ENCODE data around the gene FOXL3. TPM values are rescaled to one million over a fixed set of nuclear protein-coding genes. Genes with fewer than 3 reads are reported as not detected.

FOXL3 gene
- polyA plus RNA-seq, 1 experiment: not detected

DNA sequence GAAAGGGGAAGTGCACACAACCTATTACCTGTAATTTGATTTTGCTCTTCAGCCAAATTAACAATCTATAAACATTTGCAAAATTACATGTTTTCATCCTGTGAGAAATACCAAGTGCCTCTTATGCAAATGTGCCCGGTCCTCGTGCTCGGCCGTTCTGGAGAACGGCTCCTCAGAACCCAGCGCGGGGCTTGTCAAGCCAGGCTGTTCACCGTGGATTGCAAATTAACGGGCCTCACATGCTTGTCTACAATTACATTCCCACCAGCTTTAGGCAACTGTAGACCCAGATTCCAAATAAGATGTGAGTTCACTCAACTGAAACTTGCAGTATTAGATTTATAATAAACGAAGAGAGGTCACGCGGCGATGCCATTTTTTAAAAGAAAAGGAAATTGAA is 8.8 kb downstream of the FOXL3 start:
- no peak for TF ChIP-seq CTCF (IDR thresholded peaks at IDR 0.05; ENCODE audit: insufficient read depth, low read depth, low read length)
- peaks cover 8% of the 10 kb centered on the region for H3K27me3 ChIP-seq (ENCODE audit: control insufficient read depth, insufficient read depth, low read length)
- no peak for DNase-seq (ENCODE audit: low read depth)
- no peak overlapping the region for H3K4me3 ChIP-seq (ENCODE audit: low read depth, low read length)
- POLR2A ChIA-PET: no interaction called here
- H3K36me3 ChIP-seq (ENCODE audit: control insufficient read depth, insufficient read depth, low read length): no peaks in the 10 kb centered on the region
- CTCF ChIA-PET: no interaction called here

DNA sequence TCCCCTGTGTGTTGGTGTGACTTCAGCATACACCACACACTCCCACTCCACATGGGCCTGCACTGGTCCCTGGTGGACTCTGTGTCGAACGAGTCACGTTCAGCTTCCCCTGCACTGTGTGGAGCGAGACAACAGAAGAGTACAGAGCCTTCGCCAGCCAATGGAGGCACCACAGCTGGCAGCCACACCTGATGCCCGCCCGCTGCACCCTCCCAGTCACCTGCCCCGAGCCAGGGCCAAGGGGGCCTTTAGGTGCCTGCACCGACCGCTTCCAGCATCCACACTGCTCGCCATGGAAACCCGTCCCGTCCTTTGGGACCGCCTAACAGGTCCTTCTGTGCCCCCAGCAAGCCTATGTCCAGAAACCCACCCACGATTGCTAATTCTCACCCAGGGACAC is 9.2 kb downstream of the FOXL3 start:
- ChIA-PET POLR2A (no interaction called here), CTCF (no interaction called here)
- H3K36me3 ChIP-seq (ENCODE audit: control insufficient read depth, insufficient read depth, low read length): no peaks in the 10 kb centered on the region
- peaks cover 5% of the 10 kb centered on the region for H3K27me3 ChIP-seq (ENCODE audit: control insufficient read depth, insufficient read depth, low read length)
- DNase-seq (ENCODE audit: low read depth): no peak
- no peak for TF ChIP-seq CTCF (IDR thresholded peaks at IDR 0.05; ENCODE audit: insufficient read depth, low read depth, low read length)
- H3K4me3 ChIP-seq (ENCODE audit: low read depth, low read length): no peak overlapping the region

DNA sequence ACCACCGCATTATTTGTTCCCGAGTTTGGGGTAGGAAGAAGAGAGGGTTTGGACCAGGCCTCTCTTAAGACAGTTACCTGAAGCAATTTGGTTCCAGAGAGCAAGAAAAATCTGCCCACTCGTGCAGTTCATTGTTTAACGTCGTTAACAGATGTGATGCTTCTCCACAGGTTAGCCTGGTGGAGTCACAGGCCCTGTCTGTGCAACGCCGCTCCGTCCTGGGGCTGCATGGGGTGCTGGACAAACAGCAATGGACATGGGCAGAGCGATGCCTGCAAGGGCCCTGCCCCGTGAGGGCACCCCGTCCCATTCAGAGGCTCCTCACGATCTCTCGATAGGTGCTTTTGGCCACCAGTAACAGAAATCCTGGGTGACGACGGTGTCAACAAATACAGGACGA is 9.7 kb downstream of the FOXL3 start:
- TF ChIP-seq CTCF (IDR thresholded peaks at IDR 0.05; ENCODE audit: insufficient read depth, low read depth, low read length): no peak
- ChIA-PET CTCF (no interaction called here), POLR2A (no interaction called here)
- Histone ChIP-seq H3K4me3 (ENCODE audit: low read depth, low read length) (no peak overlapping the region), H3K27me3 (ENCODE audit: control insufficient read depth, insufficient read depth, low read length) (peaks cover 4% of the 10 kb centered on the region), H3K36me3 (ENCODE audit: control insufficient read depth, insufficient read depth, low read length) (no peaks in the 10 kb centered on the region)
- no peak for DNase-seq (ENCODE audit: low read depth)

- Histone ChIP-seq H3K27me3 (ENCODE audit: control insufficient read depth, insufficient read depth, low read length) (peaks cover 4% of the 10 kb centered on the region), H3K4me3 (ENCODE audit: low read depth, low read length) (no peak overlapping the region), H3K36me3 (ENCODE audit: control insufficient read depth, insufficient read depth, low read length) (no peaks in the 10 kb centered on the region)
- POLR2A ChIA-PET: no interaction called here
- CTCF ChIA-PET: no interaction called here
- DNase-seq (ENCODE audit: low read depth): no peak
- no peak for TF ChIP-seq CTCF (IDR thresholded peaks at IDR 0.05; ENCODE audit: insufficient read depth, low read depth, low read length)
Measured at GRCh38 chr7:300048-300447, 10.1 kb downstream of the FOXL3 start.

GRCh38 chr7:300546-301290 is 10.7 kb downstream of the FOXL3 start:
- ChIA-PET POLR2A (no interaction called here), CTCF (no interaction called here)
- H3K4me3 ChIP-seq (ENCODE audit: low read depth, low read length): no peak overlapping the region
- peaks cover 4% of the 10 kb centered on the region; the same call in 1 of the 2 replicates for H3K27me3 ChIP-seq (ENCODE audit: control insufficient read depth, insufficient read depth, low read length)
- no peak for DNase-seq (ENCODE audit: low read depth)
- no peak for TF ChIP-seq CTCF (IDR thresholded peaks at IDR 0.05; ENCODE audit: insufficient read depth, low read depth, low read length)
- no peaks in the 10 kb centered on the region for H3K36me3 ChIP-seq (ENCODE audit: control insufficient read depth, insufficient read depth, low read length)
